HepG2 (cell line): ENCODE measurements around the gene FIBP. TPM values are rescaled to one million over a fixed set of nuclear protein-coding genes. Genes with fewer than 3 reads are reported as not detected.
A peak's percentile ranks its signal among the peaks of the same experiment; 100 is the strongest.

Experiments used
- FIP1L1 ChIP-seq: fragments of 200-400 bp; formaldehyde crosslinking; IDR thresholded peaks from 2 replicates; pipeline ENCODE4 v1.6.1; 2018; ENCODE audit warnings: low read depth, mild to moderate bottlenecking, low read length, moderate library complexity, borderline replicate concordance; ENCODE audit not compliant: insufficient read depth
- ISX ChIP-seq: sonication (generic); formaldehyde crosslinking; conservative IDR thresholded peaks from 2 replicates; pipeline ENCODE4 v1.5.0; 2020; ENCODE audit warnings: missing genetic modification reagents
- MEIS1 ChIP-seq: sonication (generic); formaldehyde crosslinking; IDR thresholded peaks from 2 replicates; pipeline ENCODE4 v1.9.0; 2021; ENCODE audit warnings: mild to moderate bottlenecking, missing genetic modification reagents, moderate library complexity, borderline replicate concordance
- NCOR1 ChIP-seq: fragments of 200-600 bp; sonication (generic); IDR thresholded peaks from 2 replicates; pipeline ENCODE4 v1.7.0; 2017; ENCODE audit warnings: antibody characterized with exemption, low read length, borderline replicate concordance
- NR2F6 ChIP-seq, 2 experiments: IDR thresholded peaks; 2 replicates each; pipeline ENCODE4 v1.6.1; 2016; ENCODE audit warnings: antibody characterized with exemption in 1 of 2, mild to moderate bottlenecking in 1 of 2
- PAWR ChIP-seq: sonication (generic); formaldehyde crosslinking; IDR thresholded peaks from 2 replicates; pipeline ENCODE4 v1.4.0; 2020; ENCODE audit warnings: missing genetic modification reagents, mild to moderate bottlenecking, borderline replicate concordance
- PCBP1 ChIP-seq: fragments of 200-400 bp; formaldehyde crosslinking; IDR thresholded peaks from 2 replicates; pipeline ENCODE4 v1.6.1; 2017; ENCODE audit warnings: mild to moderate bottlenecking, low read depth, low read length, borderline replicate concordance
- PITX1 ChIP-seq: sonication (generic); formaldehyde crosslinking; IDR thresholded peaks from 2 replicates; pipeline ENCODE4 v1.5.1; 2020; ENCODE audit warnings: mild to moderate bottlenecking, missing genetic modification reagents
- POLR2G ChIP-seq: fragments of 200-400 bp; formaldehyde crosslinking; IDR thresholded peaks from 2 replicates; pipeline ENCODE4 v1.6.1; 2018; ENCODE audit warnings: mild to moderate bottlenecking, low read depth, low read length, moderate library complexity
- RXRA ChIP-seq: sonication (generic); formaldehyde crosslinking; IDR thresholded peaks from 2 replicates; pipeline ENCODE4 v1.5.1; 2020; ENCODE audit warnings: missing genetic modification reagents
- SKI ChIP-seq: fragments of 450-650 bp; IDR thresholded peaks from one replicate; pipeline ENCODE4 v1.6.1; 2018; ENCODE audit warnings: mild to moderate bottlenecking; ENCODE audit not compliant: partially characterized antibody
- SOX13 ChIP-seq, 3 experiments: fragments of 450-650 bp in 1 of 3; sonication (generic) in 1 of 3; formaldehyde crosslinking in 1 of 3; IDR thresholded peaks in 2 of 3; conservative IDR thresholded peaks in 1 of 3; 2 replicates each; pipeline versions ENCODE4 v1.5.0 to v1.6.1; 2016 to 2020; ENCODE audit warnings: antibody characterized with exemption in 1 of 3, mild to moderate bottlenecking in 1 of 3, missing compliant biosample characterization in 1 of 3, missing genetic modification reagents in 1 of 3, moderate library complexity in 1 of 3
- SPEN ChIP-seq: sonication (generic); formaldehyde crosslinking; IDR thresholded peaks from 2 replicates; pipeline ENCODE4 v1.5.1; 2020; ENCODE audit warnings: low read depth, mild to moderate bottlenecking, missing genetic modification reagents
- TBL1XR1 ChIP-seq: fragments of 150-350 bp; IDR thresholded peaks from 2 replicates; pipeline ENCODE4 v1.6.1; 2014; ENCODE audit warnings: borderline replicate concordance, low read length; ENCODE audit not compliant: partially characterized antibody
- XRCC5 ChIP-seq: fragments of 200-400 bp; formaldehyde crosslinking; optimal IDR thresholded peaks from 2 replicates; pipeline ENCODE3; 2017; ENCODE audit warnings: mild to moderate bottlenecking, low read length
- ZBTB7B ChIP-seq: sonication (generic); formaldehyde crosslinking; IDR thresholded peaks from 2 replicates; pipeline ENCODE4 v1.4.0; 2020; ENCODE audit warnings: missing genetic modification reagents
- ZFP90 ChIP-seq: sonication (generic); formaldehyde crosslinking; IDR thresholded peaks from 2 replicates; pipeline ENCODE4 v1.8.0; 2022; ENCODE audit warnings: missing genetic modification reagents, mild to moderate bottlenecking, inconsistent platforms, borderline replicate concordance
- ZNF12 ChIP-seq: sonication (generic); formaldehyde crosslinking; IDR thresholded peaks from 2 replicates; pipeline ENCODE4 v1.5.0; 2020; ENCODE audit warnings: missing genetic modification reagents
- ZNF431 ChIP-seq: sonication (generic); formaldehyde crosslinking; IDR thresholded peaks from 2 replicates; pipeline ENCODE4 v1.9.0; 2022; ENCODE audit warnings: missing genetic modification reagents, low read depth, mild to moderate bottlenecking, borderline replicate concordance
- ZNF441 ChIP-seq: sonication (generic); formaldehyde crosslinking; IDR thresholded peaks from 2 replicates; pipeline ENCODE4 v1.7.0; 2021; ENCODE audit warnings: missing genetic modification reagents, borderline replicate concordance
- ZNF629 ChIP-seq: sonication (generic); formaldehyde crosslinking; conservative IDR thresholded peaks from 2 replicates; pipeline ENCODE4 v1.5.0; 2020; ENCODE audit warnings: missing genetic modification reagents
- ZNF737 ChIP-seq: sonication (generic); formaldehyde crosslinking; IDR thresholded peaks from 2 replicates; pipeline ENCODE4 v1.5.0; 2020; ENCODE audit warnings: missing genetic modification reagents, mild to moderate bottlenecking, borderline replicate concordance
- ZNF792 ChIP-seq: IDR thresholded peaks from 2 replicates; pipeline ENCODE4 v1.6.1; 2016
- polyA plus RNA-seq, 8 experiments: library from polyadenylated mRNA; depleted of rRNA in 3 of 8; stranded (reverse) in 7 of 8; unstranded in 1 of 8; fragments of >200 nt; fragmentation: Illumina TruSeq in 4 of 8; extraction: Trizol in 4 of 8; gene quantifications; 2 replicates each; pipeline versions ENCODE4 v1.2.1 to v1.2.3, GENCODE V29; 2011 to 2016; ENCODE audit warnings: low read depth in 4 of 8, missing spikeins in 1 of 8, mixed read lengths in 1 of 8; ENCODE audit not compliant: insufficient read depth in 1 of 8
- total RNA-seq, 5 experiments: library from RNA; depleted of rRNA; stranded (reverse); fragments of >200 nt; fragmentation: Illumina TruSeq; extraction: Trizol; gene quantifications; 2 replicates each; pipeline ENCODE4 v1.2.3, GENCODE V29; 2016; ENCODE audit warnings: low read depth in 1 of 5
- TF ChIP-seq, protein P1 (sequence below): IDR thresholded peaks from 2 replicates; pipeline ENCODE4 v1.6.1; 2016
- TF ChIP-seq, protein P2 (sequence below), 2 experiments: IDR thresholded peaks; 2 replicates each; pipeline ENCODE4 v1.6.1; 2011 to 2012; ENCODE audit warnings: low read length in 2 of 2, borderline replicate concordance in 1 of 2, low read depth in 1 of 2, mild to moderate bottlenecking in 1 of 2, moderate library complexity in 1 of 2

The FIBP gene
- total and polyA plus RNA-seq, 2 of the 13 experiments (the other 11 are each of a cell fraction or from before 2014, with no cell fraction given) = 42.9 to 62.1 TPM

DNA sequence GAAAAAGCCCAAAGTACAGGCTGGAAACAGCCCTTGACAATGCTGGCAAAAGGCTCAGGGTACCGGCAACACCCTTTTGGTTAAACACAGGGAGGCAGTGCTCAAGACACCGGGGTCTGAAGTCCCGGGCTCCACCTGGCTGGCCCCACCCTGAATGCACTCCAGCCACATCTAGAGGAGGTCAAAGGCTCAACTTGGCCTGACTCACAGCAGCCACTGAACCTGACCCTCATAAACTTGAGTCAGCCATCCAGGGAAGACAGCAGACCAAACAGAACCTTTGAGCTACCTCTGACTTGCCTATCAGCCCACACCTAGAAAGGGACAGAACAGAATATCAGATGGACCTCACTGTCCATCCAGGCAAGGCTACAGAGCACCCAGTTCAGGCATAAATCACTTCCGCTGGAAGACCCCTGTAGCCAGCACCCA, 34.1 kb downstream of the FIBP start (continued):
- 0 out of 2 replicates have a peak, but pooled peaks have one; percentile 33 for TF ChIP-seq PITX1 (CRISPR knock-in tag)
- no peak for TF ChIP-seq FIP1L1
- peak; percentile 99 for TF ChIP-seq SKI
- no peak for TF ChIP-seq PCBP1
- TF ChIP-seq, protein P1, sequence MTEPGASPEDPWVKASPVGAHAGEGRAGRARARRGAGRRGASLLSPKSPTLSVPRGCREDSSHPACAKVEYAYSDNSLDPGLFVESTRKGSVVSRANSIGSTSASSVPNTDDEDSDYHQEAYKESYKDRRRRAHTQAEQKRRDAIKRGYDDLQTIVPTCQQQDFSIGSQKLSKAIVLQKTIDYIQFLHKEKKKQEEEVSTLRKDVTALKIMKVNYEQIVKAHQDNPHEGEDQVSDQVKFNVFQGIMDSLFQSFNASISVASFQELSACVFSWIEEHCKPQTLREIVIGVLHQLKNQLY (CRISPR knock-in tag) = 0 out of 2 replicates have a peak, but pooled peaks have one; percentile 15
- TF ChIP-seq SPEN (CRISPR knock-in tag) = peak; percentile 42; the same call in 1 of the 2 replicates
- peak; percentile 93; the same call in 1 of the 2 replicates for TF ChIP-seq NCOR1
- 0 out of 2 replicates have a peak, but pooled peaks have one; percentile 35 for TF ChIP-seq ZNF792 (CRISPR knock-in tag)
- peak; percentile 99 for TF ChIP-seq TBL1XR1
- TF ChIP-seq ZNF737 (CRISPR knock-in tag) = no peak
- TF ChIP-seq ZNF629 (CRISPR knock-in tag) = no peak
- TF ChIP-seq POLR2G = peak; percentile 17; the same call in 1 of the 2 replicates
- peak; percentile 63 for TF ChIP-seq NR2F6 (IDR thresholded peaks at IDR 0.05)
- peak; percentile 68 for TF ChIP-seq NR2F6 (CRISPR knock-in tag; IDR thresholded peaks at IDR 0.05)
- TF ChIP-seq, protein P2, sequence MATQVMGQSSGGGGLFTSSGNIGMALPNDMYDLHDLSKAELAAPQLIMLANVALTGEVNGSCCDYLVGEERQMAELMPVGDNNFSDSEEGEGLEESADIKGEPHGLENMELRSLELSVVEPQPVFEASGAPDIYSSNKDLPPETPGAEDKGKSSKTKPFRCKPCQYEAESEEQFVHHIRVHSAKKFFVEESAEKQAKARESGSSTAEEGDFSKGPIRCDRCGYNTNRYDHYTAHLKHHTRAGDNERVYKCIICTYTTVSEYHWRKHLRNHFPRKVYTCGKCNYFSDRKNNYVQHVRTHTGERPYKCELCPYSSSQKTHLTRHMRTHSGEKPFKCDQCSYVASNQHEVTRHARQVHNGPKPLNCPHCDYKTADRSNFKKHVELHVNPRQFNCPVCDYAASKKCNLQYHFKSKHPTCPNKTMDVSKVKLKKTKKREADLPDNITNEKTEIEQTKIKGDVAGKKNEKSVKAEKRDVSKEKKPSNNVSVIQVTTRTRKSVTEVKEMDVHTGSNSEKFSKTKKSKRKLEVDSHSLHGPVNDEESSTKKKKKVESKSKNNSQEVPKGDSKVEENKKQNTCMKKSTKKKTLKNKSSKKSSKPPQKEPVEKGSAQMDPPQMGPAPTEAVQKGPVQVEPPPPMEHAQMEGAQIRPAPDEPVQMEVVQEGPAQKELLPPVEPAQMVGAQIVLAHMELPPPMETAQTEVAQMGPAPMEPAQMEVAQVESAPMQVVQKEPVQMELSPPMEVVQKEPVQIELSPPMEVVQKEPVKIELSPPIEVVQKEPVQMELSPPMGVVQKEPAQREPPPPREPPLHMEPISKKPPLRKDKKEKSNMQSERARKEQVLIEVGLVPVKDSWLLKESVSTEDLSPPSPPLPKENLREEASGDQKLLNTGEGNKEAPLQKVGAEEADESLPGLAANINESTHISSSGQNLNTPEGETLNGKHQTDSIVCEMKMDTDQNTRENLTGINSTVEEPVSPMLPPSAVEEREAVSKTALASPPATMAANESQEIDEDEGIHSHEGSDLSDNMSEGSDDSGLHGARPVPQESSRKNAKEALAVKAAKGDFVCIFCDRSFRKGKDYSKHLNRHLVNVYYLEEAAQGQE (IDR thresholded peaks at IDR 0.05; ENCODE audit: borderline replicate concordance in 1 of 2, low read depth in 1 of 2, low read length in 2 of 2) = peak in 1 of 2 experiments; percentile 42; a peak in 1 of 4 replicates
- TF ChIP-seq PAWR (CRISPR knock-in tag) = no peak
- TF ChIP-seq ISX (CRISPR knock-in tag) = no peak
- TF ChIP-seq XRCC5 = peak; percentile 53
- TF ChIP-seq ZNF12 (CRISPR knock-in tag) = no peak
- no peak for TF ChIP-seq SOX13 (IDR thresholded peaks at IDR 0.05)
- 0 out of 4 replicates have a peak, but pooled peaks of 1 of the 2 experiments have one; percentile 7 for TF ChIP-seq SOX13 (CRISPR knock-in tag; conservative IDR thresholded peaks at IDR 0.05 in 1 of 2, IDR thresholded peaks at IDR 0.05 in 1 of 2)
- TF ChIP-seq RXRA = peak; percentile 97
- TF ChIP-seq ZFP90 (CRISPR knock-in tag) = 0 out of 2 replicates have a peak, but pooled peaks have one; percentile 28
- TF ChIP-seq ZBTB7B (CRISPR knock-in tag) = peak; percentile 51; the same call in 1 of the 2 replicates
- peak; percentile 35; the same call in 1 of the 2 replicates for TF ChIP-seq ZNF441 (CRISPR knock-in tag)
- peak; percentile 59; the same call in 1 of the 2 replicates for TF ChIP-seq ZNF431 (CRISPR knock-in tag)
- TF ChIP-seq MEIS1 (CRISPR knock-in tag) = 0 out of 2 replicates have a peak, but pooled peaks have one; percentile 50
